Osteoblast (primary cell): ENCODE data around the gene LUZP4. TPM values are rescaled to one million over a fixed set of nuclear protein-coding genes. Genes with fewer than 3 reads are reported as not detected.

Source experiments
- DNase-seq: peaks from one replicate; pipeline ENCODE4 v3.0.0; 2011; ENCODE audit warnings: low spot score, mixed read lengths; ENCODE audit not compliant: insufficient read length; ENCODE audit errors: missing footprints
- H2AFZ ChIP-seq: 2 replicates; pipeline ENCODE4 v1.6.0; 2011; ENCODE audit warnings: mild to moderate bottlenecking, low read length
- H3K27ac ChIP-seq: 2 replicates; pipeline ENCODE4 v1.5.1; 2011; ENCODE audit warnings: mild to moderate bottlenecking, low read depth, low read length, moderate library complexity
- H3K27me3 ChIP-seq: 2 replicates; pipeline ENCODE4 v1.6.0; 2012; ENCODE audit warnings: mild to moderate bottlenecking, control low read depth, inconsistent platforms, low read length, moderate library complexity; ENCODE audit not compliant: insufficient read depth
- H3K36me3 ChIP-seq: 2 replicates; pipeline ENCODE4 v1.5.1; 2011; ENCODE audit warnings: mild to moderate bottlenecking, low read length, control low read depth, moderate library complexity; ENCODE audit not compliant: insufficient read depth
- H3K4me1 ChIP-seq: 2 replicates; pipeline ENCODE4 v1.5.1; 2011; ENCODE audit warnings: mild to moderate bottlenecking, low read length, control low read depth, moderate library complexity; ENCODE audit not compliant: insufficient read depth
- H3K4me2 ChIP-seq: 2 replicates; pipeline ENCODE4 v1.6.0; 2011; ENCODE audit warnings: mild to moderate bottlenecking, low read length; ENCODE audit not compliant: insufficient read depth
- H3K4me3 ChIP-seq: fragments of 200-600 bp; sonication (generic); 3 replicates; pipeline ENCODE4 v1.5.1; 2012; ENCODE audit warnings: mild to moderate bottlenecking, low read length, inconsistent platforms; ENCODE audit not compliant: insufficient read depth
- H3K79me2 ChIP-seq: 2 replicates; pipeline ENCODE4 v1.6.0; 2012; ENCODE audit warnings: mild to moderate bottlenecking, low read length, control low read depth, inconsistent platforms; ENCODE audit not compliant: insufficient read depth
- H3K9me3 ChIP-seq: 2 replicates; pipeline ENCODE4 v1.5.1; 2011; ENCODE audit warnings: low read depth, low read length, control low read depth
- H4K20me1 ChIP-seq: 2 replicates; pipeline ENCODE4 v1.6.0; 2012; ENCODE audit warnings: mild to moderate bottlenecking, low read length, control low read depth; ENCODE audit not compliant: insufficient read depth
- total RNA-seq: library from RNA; depleted of rRNA; stranded (reverse); fragments of >200 nt; gene quantifications from 2 replicates; pipeline ENCODE4 v1.2.3, GENCODE V29; 2012
- TF ChIP-seq, protein P1 (sequence below): IDR thresholded peaks from 2 replicates; pipeline ENCODE4 v1.5.1; 2011; ENCODE audit warnings: mild to moderate bottlenecking, low read depth, low read length, moderate library complexity; ENCODE audit errors: extremely low read depth

The LUZP4 gene
- total RNA-seq, 1 donor = not detected

DNA sequence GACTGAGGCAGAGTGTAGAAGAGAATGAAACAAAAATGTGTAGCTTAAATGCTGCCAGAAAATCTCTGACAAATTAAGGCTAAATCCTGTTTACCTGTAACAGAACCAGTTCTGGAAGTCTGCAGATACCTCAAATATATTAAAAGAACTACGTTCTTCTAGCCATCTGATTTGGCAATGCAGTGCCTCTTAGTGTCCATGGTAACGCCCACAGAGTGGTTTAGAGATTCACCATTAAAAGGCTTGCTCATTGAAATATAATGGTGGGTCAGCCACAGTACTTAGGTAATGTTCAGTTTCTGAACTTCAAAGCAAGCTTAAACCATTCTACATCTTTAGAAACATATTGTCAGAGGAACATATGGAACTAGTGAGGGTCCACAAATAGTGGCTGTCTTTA is 23.2 kb upstream of the LUZP4 start:
- DNase-seq = no peak
- TF ChIP-seq, protein P1, sequence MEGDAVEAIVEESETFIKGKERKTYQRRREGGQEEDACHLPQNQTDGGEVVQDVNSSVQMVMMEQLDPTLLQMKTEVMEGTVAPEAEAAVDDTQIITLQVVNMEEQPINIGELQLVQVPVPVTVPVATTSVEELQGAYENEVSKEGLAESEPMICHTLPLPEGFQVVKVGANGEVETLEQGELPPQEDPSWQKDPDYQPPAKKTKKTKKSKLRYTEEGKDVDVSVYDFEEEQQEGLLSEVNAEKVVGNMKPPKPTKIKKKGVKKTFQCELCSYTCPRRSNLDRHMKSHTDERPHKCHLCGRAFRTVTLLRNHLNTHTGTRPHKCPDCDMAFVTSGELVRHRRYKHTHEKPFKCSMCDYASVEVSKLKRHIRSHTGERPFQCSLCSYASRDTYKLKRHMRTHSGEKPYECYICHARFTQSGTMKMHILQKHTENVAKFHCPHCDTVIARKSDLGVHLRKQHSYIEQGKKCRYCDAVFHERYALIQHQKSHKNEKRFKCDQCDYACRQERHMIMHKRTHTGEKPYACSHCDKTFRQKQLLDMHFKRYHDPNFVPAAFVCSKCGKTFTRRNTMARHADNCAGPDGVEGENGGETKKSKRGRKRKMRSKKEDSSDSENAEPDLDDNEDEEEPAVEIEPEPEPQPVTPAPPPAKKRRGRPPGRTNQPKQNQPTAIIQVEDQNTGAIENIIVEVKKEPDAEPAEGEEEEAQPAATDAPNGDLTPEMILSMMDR = no peak
- no peak overlapping the region for H3K4me2 ChIP-seq

DNA sequence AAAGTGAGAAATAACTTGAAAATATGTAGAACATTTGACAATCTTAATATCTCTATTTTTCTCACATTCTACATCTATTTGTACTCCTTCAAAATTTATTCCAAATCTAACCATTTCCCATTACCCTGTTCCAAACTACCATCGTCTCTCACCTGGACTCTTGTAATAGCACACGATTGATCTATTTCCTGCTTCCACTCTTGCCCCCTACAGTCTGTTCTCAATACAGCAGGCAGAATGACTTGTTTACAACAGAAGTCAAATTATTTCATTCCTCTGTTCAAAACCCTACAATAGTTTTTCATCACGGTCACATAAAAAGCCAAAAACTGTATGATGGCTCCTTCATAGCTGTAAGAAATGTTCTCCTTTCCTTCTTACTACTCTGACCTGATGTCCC is 21.1 kb upstream of the LUZP4 start:
- H3K79me2 ChIP-seq = no peaks in the 10 kb centered on the region
- no peak overlapping the region for H3K4me3 ChIP-seq
- no peak overlapping the region for H2AFZ ChIP-seq
- H3K27ac ChIP-seq = no peak overlapping the region
- peaks cover 17% of the 10 kb centered on the region for H3K27me3 ChIP-seq
- H3K4me1 ChIP-seq = no peaks in the 10 kb centered on the region
- no peak for DNase-seq
- no peaks in the 10 kb centered on the region for H3K36me3 ChIP-seq
- H3K9me3 ChIP-seq = no peaks in the 10 kb centered on the region
- H4K20me1 ChIP-seq = no peaks in the 10 kb centered on the region
- TF ChIP-seq, protein P1 = peak; percentile 35
- no peak overlapping the region for H3K4me2 ChIP-seq

More for the DNA sequence above, 23.2 kb upstream of the LUZP4 start:
- H3K27ac ChIP-seq = no peak overlapping the region
- peaks cover 16% of the 10 kb centered on the region for H3K27me3 ChIP-seq
- no peaks in the 10 kb centered on the region for H3K79me2 ChIP-seq
- no peaks in the 10 kb centered on the region for H3K4me1 ChIP-seq
- no peaks in the 10 kb centered on the region for H3K9me3 ChIP-seq
- no peaks in the 10 kb centered on the region for H4K20me1 ChIP-seq
- H3K4me3 ChIP-seq = no peak overlapping the region
- no peaks in the 10 kb centered on the region for H3K36me3 ChIP-seq
- no peak overlapping the region for H2AFZ ChIP-seq

DNA sequence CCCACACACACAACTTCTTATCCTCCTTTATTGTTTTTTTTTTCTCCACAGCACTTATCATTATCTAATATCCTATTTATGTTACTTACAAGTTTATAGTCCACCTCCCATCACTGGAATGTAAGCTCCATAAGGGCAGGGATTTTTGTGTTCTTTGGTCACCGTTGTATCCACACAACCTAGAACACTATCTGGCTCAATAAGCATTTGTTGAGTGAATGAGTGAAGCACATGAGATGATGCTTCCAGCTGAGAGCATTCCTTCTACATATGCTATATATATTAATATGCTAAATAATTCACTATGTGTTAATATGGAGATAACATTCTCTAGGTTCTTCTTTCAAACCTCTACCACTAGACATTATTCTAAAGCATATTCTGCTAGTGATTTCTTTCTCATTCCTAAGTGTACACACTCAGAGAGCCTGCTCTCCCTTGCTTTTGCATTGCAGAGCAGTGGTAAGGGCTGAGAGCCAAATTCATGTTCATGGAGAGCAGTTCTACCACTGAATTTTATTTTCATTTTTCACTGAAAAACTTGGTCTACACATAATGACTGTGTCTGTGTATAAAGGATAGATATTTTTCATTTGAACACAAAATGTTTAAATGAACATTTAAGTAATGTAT is 20.3 kb upstream of the LUZP4 start:
- Histone ChIP-seq H4K20me1 (no peaks in the 10 kb centered on the region), H3K27ac (no peak overlapping the region), H3K27me3 (peaks cover 17% of the 10 kb centered on the region), H3K4me2 (no peak overlapping the region), H3K4me1 (no peaks in the 10 kb centered on the region), H3K36me3 (no peaks in the 10 kb centered on the region), H2AFZ (no peak overlapping the region), H3K9me3 (no peaks in the 10 kb centered on the region), H3K4me3 (no peak overlapping the region), H3K79me2 (no peaks in the 10 kb centered on the region)
- DNase-seq = no peak
- TF ChIP-seq, protein P1 = no peak

DNA sequence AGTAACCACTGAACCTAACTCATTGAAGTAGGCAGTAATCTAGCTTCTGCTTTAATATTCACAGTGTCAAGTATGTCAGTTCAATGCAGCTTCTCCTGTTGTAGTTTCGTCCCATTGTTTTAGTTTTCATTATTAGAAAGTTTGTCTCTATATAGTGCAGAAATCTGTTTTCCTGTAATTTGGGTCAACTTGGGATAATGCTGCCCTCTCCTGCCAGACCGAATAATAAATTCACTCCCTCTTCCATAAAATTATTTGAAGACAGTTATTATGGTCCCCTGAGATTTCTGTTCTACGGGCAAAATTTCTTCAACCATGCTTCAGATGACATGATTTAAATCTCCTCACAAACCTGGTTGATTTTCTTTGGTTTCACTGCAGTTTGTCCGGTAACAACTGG is 4.6 kb upstream of the LUZP4 start:
- H3K79me2 ChIP-seq = no peaks in the 10 kb centered on the region
- H3K36me3 ChIP-seq = no peaks in the 10 kb centered on the region
- peak; percentile 43 for DNase-seq
- H3K4me2 ChIP-seq = no peak overlapping the region
- H2AFZ ChIP-seq = no peak overlapping the region
- peaks cover 22% of the 10 kb centered on the region for H3K27me3 ChIP-seq
- no peak overlapping the region for H3K27ac ChIP-seq
- TF ChIP-seq, protein P1 = peak; percentile 11
- no peaks in the 10 kb centered on the region for H4K20me1 ChIP-seq
- no peak overlapping the region for H3K4me3 ChIP-seq
- H3K9me3 ChIP-seq = no peaks in the 10 kb centered on the region
- H3K4me1 ChIP-seq = no peaks in the 10 kb centered on the region
